Posterior vena cava (tissue), 2 donors: ENCODE measurements around the gene ASCC1. TPM values are rescaled to one million over a fixed set of nuclear protein-coding genes. Genes with fewer than 3 reads are reported as not detected.

Source experiments
- DNase-seq: peaks from one replicate; pipeline ENCODE4 v3.0.0-alpha.2; 2020; ENCODE audit warnings: low spot score
- intact Hi-C, 2 donors: fragments of 100-400 bp; cut with DNase I; formaldehyde crosslinking; loops; one replicate each; pipeline versions ENCODE4 v1.14.1 to v1.14.2; 2022 to 2023
- total RNA-seq, 2 donors: library from RNA; stranded (reverse); fragmentation: NEBNext Ultra II Directional; extraction: Animal tissue kit (Norgen Biotek cat#: 25700); gene quantifications; one replicate each; pipeline ENCODE4 v1.2.1, GENCODE V29; 2021
- donor health status: DM: yes; HTN: yes; CAD: no.
- donor health status: DM: yes; HTN: yes; CAD: no.

ASCC1 gene
- total RNA-seq, 2 donors from 2014 or later: 28.3 to 37.7 TPM

GRCh38 chr10:72094574-72094973 lies 121.5 kb downstream of the ASCC1 start:
- no peak for DNase-seq
- intact Hi-C loops: no loop called here

- no peak for DNase-seq
- intact Hi-C loops: no loop called here
These were observed 122.6 kb downstream of the ASCC1 start for GRCh38 chr10:72093450-72093849.

GRCh38 chr10:72092987-72093386 lies 123.1 kb downstream of the ASCC1 start:
- intact Hi-C loops: no loop called here
- DNase-seq: no peak

DNA sequence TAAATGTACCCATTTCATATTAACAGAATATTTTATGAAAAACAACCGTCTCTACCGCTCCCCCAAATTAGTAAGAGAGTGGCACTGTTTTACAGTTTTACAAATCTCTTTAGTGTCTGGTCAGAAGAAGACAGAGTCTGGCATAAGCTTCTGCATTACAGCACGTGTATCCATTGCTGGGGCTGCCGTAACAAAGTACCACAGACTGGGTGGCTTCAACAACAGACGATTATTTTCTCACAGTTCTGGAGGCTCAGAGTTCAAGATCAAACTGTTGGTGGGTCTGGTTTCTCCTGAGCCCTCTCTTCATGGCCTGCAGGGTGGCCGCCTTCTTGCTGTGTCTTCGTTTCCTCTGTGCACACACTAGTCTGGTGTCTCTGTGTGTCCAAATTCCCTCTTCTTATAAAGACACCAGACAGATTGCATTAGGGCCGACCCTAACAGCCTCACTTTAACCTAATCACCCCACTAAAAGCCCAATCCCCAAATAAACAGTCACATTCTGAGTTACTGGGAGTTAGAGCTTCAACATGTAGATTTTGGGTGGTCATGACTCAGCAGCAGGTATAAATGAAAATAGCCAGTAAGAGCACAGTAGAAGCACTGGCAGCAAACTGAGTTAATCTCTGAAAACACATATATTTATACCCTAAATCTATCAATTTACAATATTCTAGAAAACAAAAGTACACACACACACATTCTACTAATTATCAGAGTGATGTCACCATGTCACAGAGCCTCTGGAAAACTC lies 123.7 kb downstream of the ASCC1 start:
- intact Hi-C loops: no loop called here
- DNase-seq: no peak

DNA sequence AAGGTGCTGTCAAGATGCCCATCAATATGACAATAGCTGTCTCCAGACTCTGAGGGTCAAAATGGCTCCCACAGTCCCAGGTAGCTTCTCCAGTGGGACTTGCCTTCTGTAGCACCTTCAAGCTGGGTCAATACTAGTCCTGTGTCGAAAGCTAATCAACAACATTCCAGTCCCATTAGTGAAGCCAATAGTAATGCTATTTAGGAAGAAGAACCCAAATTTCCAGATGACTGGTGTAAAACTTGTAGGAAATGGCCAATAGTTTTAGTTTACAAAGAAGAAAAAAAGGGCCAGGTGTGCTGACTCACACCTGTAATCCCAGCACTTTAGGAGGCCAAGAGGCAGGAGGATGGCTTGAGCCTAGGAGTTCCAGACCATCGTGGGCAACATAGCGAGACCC lies 125.8 kb downstream of the ASCC1 start:
- no peak for DNase-seq
- intact Hi-C loops: no loop called here

DNA sequence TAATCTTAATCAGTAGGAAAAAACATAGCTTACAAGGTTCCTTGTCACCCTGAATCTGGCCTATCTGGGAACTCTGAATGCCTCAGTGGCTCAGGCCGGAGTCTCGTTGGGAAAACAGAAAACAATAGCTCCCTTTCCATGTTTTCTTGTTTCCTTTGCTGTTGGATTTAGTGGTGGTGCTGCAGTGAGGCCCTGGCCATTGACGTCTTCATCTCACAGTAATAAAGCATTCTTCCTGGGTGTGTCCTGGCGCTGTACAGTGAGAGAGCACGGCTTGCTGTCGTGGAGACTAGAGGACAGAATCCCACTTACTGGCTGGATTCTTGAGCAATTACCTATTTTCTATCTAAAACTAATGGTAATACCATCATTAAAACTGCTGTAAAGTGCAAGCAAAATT lies 126.5 kb downstream of the ASCC1 start:
- no peak for DNase-seq
- intact Hi-C loops: no loop called here

GRCh38 chr10:72088889-72089575 lies 127.0 kb downstream of the ASCC1 start:
- DNase-seq: no peak
- intact Hi-C loops: no loop called here

DNA sequence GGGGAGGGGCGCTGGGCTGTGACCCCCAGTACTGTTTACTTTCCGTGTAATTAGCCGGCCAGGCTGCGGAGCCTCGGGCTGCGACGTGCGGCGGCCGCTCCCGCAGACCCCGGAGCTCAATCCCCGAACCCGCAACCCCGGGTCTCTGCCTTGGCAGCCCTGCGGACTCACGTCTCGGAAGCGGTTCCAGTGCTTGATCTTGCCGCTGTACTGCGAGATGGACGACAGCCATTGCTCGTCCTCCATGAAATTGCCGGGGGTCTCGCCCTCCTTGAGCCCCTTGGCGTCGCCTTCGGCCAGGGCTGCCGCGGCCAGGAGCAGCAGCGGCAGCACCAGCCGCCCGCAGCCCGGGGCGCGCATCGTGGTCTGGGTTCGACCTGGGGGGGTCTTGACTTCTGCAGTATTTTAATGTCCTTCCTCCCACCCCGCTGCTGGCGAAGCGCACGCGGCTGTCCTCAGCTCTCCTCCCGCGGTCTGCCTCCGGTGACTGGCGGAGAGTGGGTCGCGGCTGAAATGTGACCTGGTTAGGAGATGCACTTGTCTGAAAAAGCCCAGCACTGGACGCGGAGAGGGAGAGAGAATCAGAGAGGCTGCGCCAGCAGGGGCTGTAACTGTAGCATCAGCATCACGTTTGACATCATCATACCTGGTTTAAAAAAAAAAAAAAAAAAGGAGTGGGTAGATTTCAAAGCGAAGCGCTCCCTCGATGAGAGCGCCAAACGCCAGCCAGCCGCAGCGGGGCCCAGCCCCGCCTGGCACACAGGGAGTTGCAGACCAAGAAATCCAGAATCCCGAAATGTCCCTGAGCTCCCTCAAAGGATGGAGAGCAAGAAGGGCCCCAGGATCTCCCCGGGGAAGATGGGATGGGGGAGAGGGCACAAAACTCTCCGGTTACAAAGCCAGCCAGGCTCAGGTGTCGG lies 127.8 kb downstream of the ASCC1 start, which contains the start of gene SPOCK2:
Gene SPOCK2, minus strand, starts transcription at position 583 of the 920 bp plus-strand sequence. Its CDS starts 223 bp downstream, at position 360.
- DNase-seq: no peak
- intact Hi-C loops: no loop called here

GRCh38 chr10:72087392-72087968 lies 128.6 kb downstream of the ASCC1 start:
- intact Hi-C loops: no loop called here
- DNase-seq: no peak

DNA sequence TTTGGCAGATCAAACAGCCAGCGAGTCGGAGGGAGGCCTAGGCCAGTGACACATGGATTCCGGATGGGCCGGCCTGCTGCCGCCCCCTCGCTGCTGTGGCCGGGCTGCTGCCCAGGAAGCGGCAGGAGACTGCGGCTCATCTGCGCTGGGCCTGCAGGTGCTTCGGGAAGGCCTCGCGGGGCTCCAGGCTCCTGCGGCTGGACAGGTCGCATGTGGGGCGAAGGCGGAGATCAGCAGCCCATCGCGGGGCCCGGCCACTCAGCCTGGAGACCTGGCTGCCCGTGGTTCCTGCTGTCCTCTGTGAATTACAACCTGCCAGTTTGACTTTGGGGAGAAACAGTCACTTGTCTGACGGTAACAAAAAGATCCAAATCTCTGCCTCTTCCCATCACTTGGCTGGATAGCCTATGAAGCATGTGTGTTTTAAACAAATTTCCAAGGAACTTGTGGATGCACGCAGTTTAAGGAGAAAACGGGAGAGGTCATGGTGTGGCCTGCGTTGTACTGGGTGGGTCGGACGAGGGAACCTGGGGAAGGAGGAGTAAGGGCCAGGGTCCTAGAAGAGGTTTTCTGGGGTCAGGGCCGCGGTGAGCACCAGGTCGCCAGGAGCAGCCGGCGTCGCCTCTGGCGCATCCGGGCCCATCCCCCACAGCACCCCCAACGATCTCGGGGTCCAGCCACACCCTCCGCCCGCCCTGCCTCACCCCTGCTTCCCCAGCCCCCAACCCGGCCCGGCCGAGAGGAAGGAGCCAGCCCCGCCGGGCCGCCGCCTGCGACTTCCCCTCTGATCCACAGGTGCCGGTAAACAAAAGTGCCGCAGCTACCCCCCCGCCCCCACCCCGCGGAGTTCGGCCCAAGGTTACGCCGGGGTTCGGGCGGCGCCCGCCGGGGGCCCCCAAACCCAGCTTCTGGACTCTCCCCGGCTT lies 129.3 kb downstream of the ASCC1 start:
- DNase-seq: peak; percentile 90
- intact Hi-C loops: no loop called here

DNA sequence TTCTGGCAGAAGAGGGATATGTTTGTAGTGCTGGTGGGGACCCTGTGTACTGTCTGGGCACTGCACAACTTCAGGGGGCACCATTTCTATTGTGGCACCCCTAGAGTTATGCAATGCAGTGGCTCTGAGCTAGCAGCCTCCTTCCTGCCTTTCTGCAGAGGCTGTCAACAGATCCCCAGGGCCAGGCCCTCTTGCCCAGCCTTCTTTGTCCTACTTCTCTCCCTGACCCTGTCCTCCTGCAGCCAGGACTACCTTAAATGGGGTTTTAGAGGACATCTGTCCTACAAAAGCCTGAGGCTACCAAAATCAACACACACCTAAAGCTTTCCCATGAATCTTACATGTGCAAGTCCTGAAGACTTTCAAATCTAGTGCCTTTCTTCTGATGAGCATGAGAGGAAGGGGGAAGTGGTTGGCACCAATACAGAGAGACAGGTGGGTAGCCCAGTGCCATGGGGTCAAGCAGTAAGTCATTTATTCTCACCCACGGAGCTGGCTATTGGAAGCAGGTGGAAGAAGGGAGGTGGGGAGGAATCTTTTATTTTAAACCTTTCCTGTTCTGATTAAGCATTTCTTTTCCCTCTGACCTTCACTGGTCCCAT lies 130.1 kb downstream of the ASCC1 start:
- intact Hi-C loops: no loop called here
- no peak for DNase-seq

DNA sequence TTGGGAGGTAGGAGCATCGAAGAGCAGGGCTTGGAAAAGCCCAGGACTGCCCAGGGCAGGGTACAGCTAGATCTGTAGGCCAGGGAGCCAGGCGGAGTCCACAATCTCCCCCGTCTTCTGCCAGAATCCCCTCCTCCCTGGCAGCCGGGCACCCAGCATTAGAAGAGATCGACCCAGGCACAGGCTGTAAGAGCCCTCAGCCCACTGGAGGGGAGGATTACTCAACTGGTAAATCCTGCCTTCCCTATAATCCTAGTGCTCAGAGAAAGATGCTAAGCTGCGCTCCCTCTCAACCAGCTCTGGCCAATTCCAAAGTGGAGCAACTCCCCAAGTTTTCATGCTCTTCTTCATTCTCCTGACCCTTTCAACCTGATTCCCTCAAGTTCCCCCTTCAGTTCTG lies 130.9 kb downstream of the ASCC1 start:
- no peak for DNase-seq
- intact Hi-C loops: no loop called here

- no peak for DNase-seq
- intact Hi-C loops: no loop called here
These were observed 132.2 kb downstream of the ASCC1 start for GRCh38 chr10:72083790-72084459.

DNA sequence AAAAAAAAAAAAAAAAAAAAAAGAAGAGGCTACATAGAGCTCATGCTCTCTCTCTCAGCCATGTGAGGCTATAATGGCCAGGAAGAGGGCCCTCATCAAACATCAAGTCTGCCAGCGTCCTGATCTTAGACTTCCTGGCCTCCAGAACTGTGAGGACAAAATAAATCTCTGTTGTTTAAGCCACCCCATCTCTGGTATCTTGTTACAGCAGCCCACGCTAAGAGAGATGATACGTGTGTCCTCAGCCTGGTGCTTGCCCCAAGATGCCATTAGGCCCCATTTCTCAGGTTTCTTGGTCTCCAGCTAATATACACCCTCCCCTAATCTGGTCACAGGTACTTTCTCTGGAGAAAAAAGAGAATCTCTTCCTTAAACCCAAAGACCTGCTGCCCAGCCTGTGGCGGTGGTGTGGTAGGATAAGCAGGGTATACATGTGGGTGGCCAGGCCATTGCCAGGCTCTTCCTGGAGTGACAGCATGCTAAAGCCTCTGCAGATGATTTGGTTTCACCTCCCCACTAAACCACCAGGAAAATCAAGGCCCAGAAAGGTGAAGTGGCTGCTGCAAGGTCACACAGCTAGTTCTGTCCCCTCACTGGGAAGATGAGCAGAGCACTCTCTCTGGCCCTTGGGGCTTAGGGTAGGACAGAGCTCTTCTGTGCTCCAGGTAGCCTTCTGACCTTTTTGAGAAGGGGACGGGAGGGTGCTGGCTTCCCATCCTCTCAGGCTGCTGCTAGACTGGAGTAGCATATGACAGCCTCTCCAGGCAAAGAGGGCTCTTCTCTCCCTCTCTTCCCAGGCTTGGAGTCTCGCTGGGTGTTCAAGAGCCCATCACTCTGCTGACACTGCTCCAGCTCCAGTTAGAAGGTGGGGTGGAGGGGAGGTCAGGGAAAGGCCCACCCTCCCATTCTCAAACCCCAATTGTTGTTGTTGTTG lies 133.0 kb downstream of the ASCC1 start:
- no peak for DNase-seq

GRCh38 chr10:72081772-72082590 lies 134.1 kb downstream of the ASCC1 start:
- no peak for DNase-seq
- intact Hi-C loops: no loop called here

More for the DNA sequence above, 133.0 kb downstream of the ASCC1 start:
- intact Hi-C loops: no loop called here

GRCh38 chr10:72081210-72081609 lies 134.9 kb downstream of the ASCC1 start:
- no peak for DNase-seq
- intact Hi-C loops: no loop called here
